DND-41 (cell line): Measurements from ENCODE around the gene KRT8.

Experiments used
- EZH2 ChIP-seq: IDR thresholded peaks from 3 replicates; pipeline ENCODE4 v1.6.1; 2012; ENCODE audit warnings: borderline replicate concordance, low read depth, mild to moderate bottlenecking, moderate library complexity, low read length, inconsistent platforms; ENCODE audit not compliant: severe bottlenecking
- TF ChIP-seq, protein P1 (sequence below): IDR thresholded peaks from 2 replicates; pipeline ENCODE4 v1.5.1; 2012; ENCODE audit warnings: borderline replicate concordance, low read length, moderate library complexity, mild to moderate bottlenecking; ENCODE audit not compliant: poor library complexity, severe bottlenecking; ENCODE audit errors: extremely low read depth

DNA sequence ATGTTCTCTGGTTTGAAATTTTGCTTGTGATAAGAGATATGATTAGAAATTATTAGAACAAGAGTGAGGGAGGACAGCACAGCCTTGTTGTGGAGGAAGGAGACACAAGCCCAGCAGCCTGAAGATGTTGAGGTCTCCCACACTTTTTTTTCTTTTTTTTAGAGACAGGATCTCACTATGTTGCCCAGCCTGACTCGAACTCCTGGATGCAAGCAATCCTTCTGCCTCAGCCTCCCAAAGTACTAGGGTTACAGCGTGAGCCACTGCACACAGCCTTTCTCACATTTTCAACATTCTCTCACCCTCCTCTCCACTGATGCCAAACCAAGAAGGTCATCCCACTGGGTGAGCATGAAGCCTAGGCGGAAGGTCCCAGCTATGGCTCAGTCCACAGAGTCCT is 4.9 kb upstream of the KRT8 start:
- TF ChIP-seq, protein P1, sequence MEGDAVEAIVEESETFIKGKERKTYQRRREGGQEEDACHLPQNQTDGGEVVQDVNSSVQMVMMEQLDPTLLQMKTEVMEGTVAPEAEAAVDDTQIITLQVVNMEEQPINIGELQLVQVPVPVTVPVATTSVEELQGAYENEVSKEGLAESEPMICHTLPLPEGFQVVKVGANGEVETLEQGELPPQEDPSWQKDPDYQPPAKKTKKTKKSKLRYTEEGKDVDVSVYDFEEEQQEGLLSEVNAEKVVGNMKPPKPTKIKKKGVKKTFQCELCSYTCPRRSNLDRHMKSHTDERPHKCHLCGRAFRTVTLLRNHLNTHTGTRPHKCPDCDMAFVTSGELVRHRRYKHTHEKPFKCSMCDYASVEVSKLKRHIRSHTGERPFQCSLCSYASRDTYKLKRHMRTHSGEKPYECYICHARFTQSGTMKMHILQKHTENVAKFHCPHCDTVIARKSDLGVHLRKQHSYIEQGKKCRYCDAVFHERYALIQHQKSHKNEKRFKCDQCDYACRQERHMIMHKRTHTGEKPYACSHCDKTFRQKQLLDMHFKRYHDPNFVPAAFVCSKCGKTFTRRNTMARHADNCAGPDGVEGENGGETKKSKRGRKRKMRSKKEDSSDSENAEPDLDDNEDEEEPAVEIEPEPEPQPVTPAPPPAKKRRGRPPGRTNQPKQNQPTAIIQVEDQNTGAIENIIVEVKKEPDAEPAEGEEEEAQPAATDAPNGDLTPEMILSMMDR = no peak
- TF ChIP-seq EZH2 = no peak
